GM12891 (cell line): Measurements from ENCODE around the gene ITGBL1.

ENCODE experiments used
- POLR2A ChIP-seq: IDR thresholded peaks from 2 replicates; pipeline ENCODE4 v1.6.1; 2011; ENCODE audit warnings: low read depth, low read length, control low read depth
- POLR2AphosphoS5 ChIP-seq: IDR thresholded peaks from 2 replicates; pipeline ENCODE4 v1.6.1; 2011; ENCODE audit warnings: low read depth, low read length, control low read depth

DNA sequence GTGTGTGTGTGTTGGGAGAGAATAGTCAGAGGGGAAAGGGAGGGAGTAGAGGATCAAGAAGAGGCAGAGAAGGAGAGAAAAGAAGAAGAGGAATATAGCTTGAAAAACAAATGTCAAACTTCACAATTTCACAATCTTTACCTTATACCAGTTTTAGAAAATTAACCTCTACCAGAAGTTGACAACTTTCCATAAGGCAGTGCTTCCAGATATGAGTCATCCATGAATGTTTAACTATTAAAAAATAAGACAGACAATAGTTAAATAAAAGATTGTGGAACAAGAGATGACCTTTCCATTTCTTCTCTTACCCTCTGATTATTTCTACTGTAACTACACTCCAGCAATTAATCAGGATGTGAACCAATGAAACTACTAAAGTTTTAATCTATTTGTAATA, 229.4 kb downstream of the ITGBL1 start:
- TF ChIP-seq POLR2AphosphoS5 (no peak), POLR2A (no peak)
